GM21367 (cell line): ENCODE data around the gene CYB5A.
"Not testable (repeated sequence)": the region's sequence is repeated elsewhere in the genome, so short reads cannot be mapped to it uniquely, and the experiment has no call there.

Source experiments
- ATAC-seq: cut with Tn5 transposase; IDR thresholded peaks from one replicate; pipeline ENCODE4 v1.9.1; 2021; ENCODE audit not compliant: unreplicated experiment

Gene CYB5A

GRCh38 chr18:74299162-74299561 is 7.4 kb upstream of the CYB5A start:
- ATAC-seq = no peak

DNA sequence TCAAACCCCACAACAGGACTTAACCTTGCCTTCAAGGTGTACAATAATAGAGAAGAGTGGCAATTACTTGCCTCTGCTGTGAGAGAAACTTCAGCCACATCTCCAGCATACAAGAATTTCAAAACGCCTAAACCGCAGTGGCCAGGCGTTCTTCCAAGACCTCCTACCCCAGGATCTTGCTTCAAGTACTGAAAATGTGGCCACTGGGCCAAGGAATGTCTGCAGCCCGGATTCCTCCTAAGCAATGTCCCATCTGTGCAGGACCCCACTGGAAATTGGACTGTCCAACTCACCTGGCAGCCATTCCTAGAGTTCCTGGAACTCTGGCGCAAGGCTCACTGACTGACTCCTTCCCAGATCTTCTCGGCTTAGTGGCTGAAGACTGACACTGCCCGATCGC is 2.8 kb upstream of the CYB5A start:
- ATAC-seq = no peak

- ATAC-seq = not testable (repeated sequence)
These were observed 1.2 kb upstream of the CYB5A start for GRCh38 chr18:74292982-74293381.

DNA sequence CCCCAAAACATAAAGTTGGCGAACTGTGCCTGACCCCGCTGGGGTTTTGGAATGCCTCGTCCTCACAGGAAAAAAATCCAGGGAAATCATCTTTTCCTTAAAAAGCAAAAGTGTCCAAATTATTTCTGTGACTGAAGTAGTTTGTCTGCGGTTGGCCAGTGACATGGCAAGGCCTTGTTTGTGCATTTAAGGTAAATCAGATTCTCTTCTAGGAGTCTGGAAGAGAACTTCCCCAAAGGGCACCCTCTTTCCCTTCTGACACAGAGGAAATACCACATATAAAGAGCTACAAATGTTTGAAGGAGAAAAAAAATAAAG is 737 bp upstream of the CYB5A start:
- ATAC-seq = no peak

DNA sequence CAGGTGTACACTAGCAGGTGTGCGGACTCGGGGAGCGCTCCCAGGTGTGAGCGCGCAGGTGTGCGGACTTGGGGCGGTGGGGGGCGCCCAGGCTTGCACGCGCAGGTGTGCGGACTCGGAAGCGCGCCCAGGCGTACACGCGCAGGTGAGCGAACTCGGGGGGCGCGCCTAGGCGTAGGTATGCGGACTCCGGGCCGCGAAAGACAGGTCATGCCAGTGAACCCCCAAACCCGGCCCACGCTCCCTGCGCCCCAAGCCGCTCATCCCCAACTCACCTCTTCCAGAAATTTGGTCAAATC is 342 bp downstream of the CYB5A start:
- no peak for ATAC-seq

DNA sequence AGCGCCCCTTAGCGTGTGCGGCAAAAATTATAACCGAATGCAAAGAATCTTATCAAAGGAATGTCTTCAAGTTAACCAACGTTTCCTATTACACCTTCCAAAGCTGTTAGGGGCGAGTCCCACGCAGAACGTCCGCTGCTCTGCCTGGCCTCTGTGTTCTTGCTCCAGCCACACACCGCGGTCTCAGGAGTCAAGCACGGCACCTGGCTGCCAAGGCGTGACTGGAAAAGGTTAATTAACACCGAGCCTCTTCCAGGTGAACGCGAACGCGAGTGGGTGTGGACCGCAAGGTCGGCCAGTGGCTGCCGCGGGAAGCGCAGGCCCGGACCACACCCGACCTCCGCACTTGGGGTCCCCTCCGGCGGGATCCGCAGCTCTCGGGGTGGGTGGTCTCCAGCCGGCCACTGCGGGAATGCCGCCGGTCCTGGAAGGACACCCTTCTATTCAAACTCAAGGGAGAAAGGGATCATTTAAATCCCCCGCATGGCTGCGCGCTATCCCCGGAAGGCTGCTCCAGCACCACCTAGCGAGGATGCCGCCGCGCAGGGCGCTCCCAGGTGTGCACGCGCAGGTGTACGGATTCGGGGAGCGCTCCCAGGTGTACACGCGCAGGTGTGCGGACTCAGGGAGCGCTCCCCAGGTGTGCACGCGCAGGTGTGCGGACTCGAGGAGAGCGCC is 830 bp downstream of the CYB5A start:
- ATAC-seq = no peak

- no peak for ATAC-seq
These were observed 1.7 kb downstream of the CYB5A start for GRCh38 chr18:74290021-74290420.

DNA sequence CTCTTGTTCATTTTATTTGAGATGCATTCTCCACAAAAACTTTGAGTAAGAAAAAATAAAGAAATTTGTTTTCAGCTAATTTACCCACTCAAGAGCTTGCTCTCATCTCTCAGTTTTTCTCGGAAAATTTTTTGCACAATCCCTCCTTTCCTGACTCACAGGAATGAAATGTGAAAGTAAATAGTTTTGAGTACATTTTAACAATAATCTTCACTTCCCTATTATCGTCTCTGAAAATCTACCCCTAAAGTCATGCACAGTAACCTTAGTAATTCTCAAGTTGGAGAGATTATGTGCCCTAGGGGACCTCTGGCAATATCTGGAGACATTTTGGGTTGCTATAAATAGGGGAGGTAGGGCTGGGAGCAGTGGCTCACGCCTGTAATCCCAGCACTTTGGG is 2.6 kb downstream of the CYB5A start:
- no peak for ATAC-seq

DNA sequence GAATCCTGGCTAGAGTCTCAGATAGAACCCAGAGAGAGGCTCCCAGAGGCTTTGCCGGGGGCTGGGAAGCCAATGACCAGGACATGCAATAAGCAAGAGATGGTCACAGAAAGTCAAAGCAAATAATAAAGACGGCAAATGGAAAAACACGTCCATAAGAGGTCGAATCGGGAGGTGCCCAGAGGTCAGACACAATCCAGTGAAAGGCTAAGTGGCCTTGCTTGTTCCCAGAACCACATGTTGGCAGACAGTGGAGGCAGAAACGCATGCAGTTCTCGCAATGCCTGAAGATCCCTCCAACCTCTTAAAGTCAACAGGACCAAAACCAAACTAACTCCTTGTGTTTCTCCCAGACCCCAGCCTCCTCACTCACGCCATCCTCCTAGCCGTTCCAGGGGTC is 3.0 kb downstream of the CYB5A start:
- no peak for ATAC-seq

- no peak for ATAC-seq
These were observed 3.7 kb downstream of the CYB5A start for GRCh38 chr18:74288041-74288440.

DNA sequence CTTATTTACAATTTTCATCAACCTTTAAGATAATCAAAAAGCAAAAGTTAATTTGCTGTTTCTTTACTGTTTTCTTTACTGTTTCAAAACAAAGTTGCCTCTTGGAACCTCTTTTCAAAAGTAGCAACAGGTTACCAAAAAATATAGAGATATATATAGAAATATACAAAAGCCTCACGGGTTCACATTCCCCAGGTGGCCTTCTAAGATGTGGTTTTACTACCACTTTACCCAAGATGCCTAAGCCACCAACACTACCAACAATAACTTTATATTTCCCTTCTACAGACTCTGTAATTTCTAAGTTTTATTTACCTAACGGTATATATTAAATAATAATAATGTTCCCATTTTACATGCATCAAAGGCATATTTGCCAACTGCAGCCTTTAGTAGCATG is 4.9 kb downstream of the CYB5A start:
- ATAC-seq = no peak

- ATAC-seq = no peak
These were observed 5.5 kb downstream of the CYB5A start for GRCh38 chr18:74286106-74286855.

GRCh38 chr18:74285583-74285982 is 6.2 kb downstream of the CYB5A start:
- ATAC-seq = not testable (repeated sequence)

DNA sequence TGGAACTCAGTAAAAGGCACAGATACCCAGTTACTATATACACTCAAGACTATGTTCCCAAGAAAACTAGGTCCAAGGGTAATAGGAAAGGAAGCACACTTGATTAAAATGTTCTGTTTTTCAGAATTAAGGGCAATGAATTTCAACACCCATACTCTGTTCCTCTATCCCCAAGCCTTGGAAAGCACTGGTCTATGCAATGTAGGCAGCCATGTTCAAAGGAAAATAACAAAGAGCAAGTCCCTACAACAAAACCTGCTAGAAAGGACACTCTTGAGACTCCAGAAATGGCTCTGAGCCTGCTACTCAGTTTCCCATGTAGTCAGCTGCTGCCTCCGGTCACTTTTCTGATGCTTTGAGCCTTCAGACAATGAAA is 6.8 kb downstream of the CYB5A start:
- ATAC-seq = no peak

- ATAC-seq = no peak
These were observed 7.4 kb downstream of the CYB5A start for GRCh38 chr18:74284191-74284979.

GRCh38 chr18:74283646-74284045 is 8.1 kb downstream of the CYB5A start:
- ATAC-seq = no peak

DNA sequence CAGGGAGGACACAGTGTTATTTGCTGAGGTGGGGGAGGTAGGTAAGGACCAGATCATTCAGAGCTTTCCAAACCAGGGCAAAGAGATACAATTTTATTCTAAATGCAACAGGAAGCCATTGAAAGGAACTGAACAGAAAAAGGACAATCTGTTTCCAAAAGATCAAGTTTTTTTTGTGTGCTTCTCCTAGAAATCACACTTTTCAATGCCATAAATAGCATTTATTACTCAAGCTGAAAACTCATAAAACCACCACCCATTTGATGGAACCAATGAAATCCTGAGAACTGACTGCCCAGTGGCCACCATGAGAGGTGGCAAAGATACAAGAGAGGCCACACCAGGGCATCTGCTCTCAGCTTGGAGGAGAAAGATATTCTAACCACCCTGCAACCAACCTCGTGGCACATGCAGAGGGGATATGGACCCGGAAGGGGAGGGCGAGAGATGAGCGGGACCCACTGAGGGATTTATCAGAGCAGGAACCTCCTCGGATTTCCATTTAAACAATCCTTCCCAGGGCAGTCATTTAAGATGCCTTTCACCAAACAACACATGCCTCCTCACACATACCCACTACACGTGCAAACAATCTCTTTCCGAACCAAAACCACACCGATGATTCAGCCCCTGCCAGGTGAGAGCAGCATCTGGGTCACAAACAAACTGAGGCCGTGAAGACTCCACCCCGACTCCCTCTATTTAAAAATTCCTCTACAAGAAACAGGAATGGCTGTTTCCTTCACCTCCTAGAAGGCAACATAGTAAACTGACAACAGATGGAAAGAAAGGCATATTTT is 8.8 kb downstream of the CYB5A start:
- no peak for ATAC-seq

DNA sequence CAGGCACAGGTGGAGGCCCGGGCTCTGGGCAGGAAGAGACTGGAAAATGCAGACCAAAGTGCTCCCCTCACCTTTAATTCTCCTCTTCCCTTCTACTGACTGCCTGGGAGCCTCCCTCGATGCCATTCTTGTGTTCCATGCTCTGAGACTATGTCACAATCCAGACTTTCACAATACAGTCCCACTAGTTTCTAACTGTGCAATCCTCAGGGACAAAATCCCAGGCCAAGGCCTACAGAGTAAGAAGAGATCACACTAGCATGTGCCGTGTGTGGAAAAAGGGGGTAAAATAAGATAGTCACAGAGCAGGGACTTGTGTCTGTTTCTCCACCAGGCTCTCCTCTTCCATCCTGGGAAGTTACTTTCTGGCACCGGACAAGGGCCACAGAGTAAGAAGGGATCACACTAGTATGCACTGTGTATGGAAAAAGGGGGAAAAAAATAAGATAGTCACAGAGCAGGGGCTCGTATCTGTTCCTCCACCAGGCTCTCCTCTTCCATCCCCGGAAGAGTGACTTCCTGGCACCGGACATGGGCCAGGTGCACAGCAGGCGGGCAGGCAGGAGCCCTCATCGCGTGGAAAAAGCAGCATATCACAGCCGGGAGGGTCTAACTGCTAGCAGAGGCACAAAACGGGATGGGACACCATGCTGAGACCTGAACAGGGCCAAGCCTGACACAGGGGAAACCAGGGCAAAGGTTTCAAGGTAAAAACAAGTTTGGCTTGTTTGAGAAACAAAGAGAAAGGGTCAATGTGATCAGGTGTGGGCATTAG is 9.6 kb downstream of the CYB5A start:
- ATAC-seq = no peak

- ATAC-seq = no peak
These were observed 10.5 kb downstream of the CYB5A start for GRCh38 chr18:74281011-74281979.

- no peak for ATAC-seq
These were observed 12.8 kb downstream of the CYB5A start for GRCh38 chr18:74278983-74279382.
